Measurements from ENCODE around the gene PDCD7. TPM values are rescaled to one million over a fixed set of nuclear protein-coding genes. Genes with fewer than 3 reads are reported as not detected.
"Not testable (repeated sequence)": the region's sequence is repeated elsewhere in the genome, so short reads cannot be mapped to it uniquely, and the experiment has no call there.

Gene PDCD7
- polyA plus RNA-seq, 1 donor from 2014 or later, result 13.4 TPM

- Mint-ChIP-seq H3K27me3 (no peaks in the 10 kb centered on the region), H3K27ac (no peak overlapping the region), H3K4me3 (no peak overlapping the region), H3K36me3 (peaks cover 8% of the 10 kb centered on the region), H3K4me1 (peaks cover 0 to 1% (median 0%) of the 10 kb centered on the region in 3 donors), H3K9me3 (no peaks in the 10 kb centered on the region)
These were observed 14.3 kb upstream of the PDCD7 start for GRCh38 chr15:65147902-65148301.

- Mint-ChIP-seq H3K4me1 (peaks cover 0 to 2% (median 0%) of the 10 kb centered on the region in 3 donors), H3K4me3 (no peak overlapping the region), H3K36me3 (peaks cover 7% of the 10 kb centered on the region), H3K9me3 (no peaks in the 10 kb centered on the region), H3K27ac (no peak overlapping the region), H3K27me3 (no peaks in the 10 kb centered on the region)
These were observed 12.8 kb upstream of the PDCD7 start for GRCh38 chr15:65146438-65146837.

DNA sequence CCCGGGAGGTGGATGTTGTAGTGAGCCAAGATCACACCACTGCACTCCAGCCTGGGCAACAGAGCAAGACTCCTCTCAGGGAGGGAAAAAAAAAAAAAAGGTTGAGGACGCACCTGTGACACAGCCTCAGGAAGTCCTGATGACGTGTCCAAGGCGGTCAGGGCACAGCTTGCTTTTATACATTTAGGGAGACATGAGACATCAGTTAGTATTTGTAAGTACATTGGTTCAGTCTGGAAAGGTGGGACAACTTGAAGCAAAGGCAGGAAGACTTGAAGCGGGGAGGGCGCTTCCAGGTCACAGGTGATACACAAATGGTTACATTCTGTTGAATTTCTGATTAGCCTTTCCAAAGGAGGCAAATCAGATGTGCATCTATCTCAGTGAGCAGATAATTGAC, 5.0 kb upstream of the PDCD7 start:
- not testable (repeated sequence) for H3K36me3 Mint-ChIP-seq, H3K27ac Mint-ChIP-seq, H3K4me3 Mint-ChIP-seq, H3K9me3 Mint-ChIP-seq, H3K4me1 Mint-ChIP-seq, H3K27me3 Mint-ChIP-seq

- H3K27ac Mint-ChIP-seq, result peak overlapping the region in 1 of 3 donors; percentile 33
- H3K36me3 Mint-ChIP-seq, H3K9me3 Mint-ChIP-seq, H3K27me3 Mint-ChIP-seq, H3K4me1 Mint-ChIP-seq: not testable (repeated sequence)
- peak overlapping the region in 1 of 4 donors; percentile 26 for H3K4me3 Mint-ChIP-seq
These were observed 4.3 kb upstream of the PDCD7 start for GRCh38 chr15:65137893-65138292.

DNA sequence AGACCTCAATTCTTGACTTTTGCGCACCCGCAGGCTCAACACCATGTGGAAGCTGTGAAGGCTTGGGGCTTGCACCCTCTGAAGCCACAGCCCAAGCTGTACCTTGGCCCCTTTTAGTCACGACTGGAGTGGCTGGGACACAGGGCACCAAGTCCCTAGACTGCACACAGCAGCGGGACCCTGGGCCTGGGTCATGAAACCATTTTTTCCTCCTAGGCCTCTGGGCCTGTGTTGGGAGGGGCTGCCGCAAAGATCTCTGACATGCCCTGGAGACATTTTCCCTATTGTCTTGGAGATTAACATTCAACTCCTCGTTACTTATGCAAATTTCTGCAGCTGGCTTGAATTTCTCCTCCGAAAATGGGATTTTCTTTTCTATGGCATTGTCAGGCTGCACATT, 3.5 kb upstream of the PDCD7 start:
- H3K36me3 Mint-ChIP-seq, result not testable (repeated sequence)
- H3K27ac Mint-ChIP-seq, result peak overlapping the region in 1 of 3 donors; percentile 33

DNA sequence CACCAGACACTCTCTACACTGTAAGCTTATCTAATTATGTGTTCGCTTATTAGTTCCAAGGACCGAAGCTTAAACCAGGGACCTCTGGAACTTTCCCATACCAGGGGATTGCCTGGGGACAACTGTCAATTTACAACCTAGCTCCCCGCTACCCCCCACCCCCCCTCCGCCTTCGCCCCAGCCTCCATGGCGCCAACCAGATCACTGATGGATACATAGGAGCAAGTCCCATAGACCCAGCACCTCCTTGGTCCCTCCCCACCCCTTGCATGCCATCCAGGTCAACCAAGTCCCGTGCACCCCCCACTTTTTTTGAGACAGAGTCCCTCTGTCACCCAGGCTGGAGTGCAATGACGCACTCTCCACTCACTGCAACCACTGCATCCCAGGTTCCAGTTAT, 930 bp upstream of the PDCD7 start:
- H3K4me1 Mint-ChIP-seq, result peaks cover 14 to 17% (median 15%) of the 10 kb centered on the region in 3 donors
- H3K27ac Mint-ChIP-seq, result peak overlapping the region in 1 of 3 donors; percentile 98
- peak overlapping the region in 3 of 4 donors; percentile 82 to 98 (median 97) for H3K4me3 Mint-ChIP-seq

More for the DNA sequence above, 3.5 kb upstream of the PDCD7 start:
- H3K4me3 Mint-ChIP-seq, result peak overlapping the region in 1 of 4 donors; percentile 26
- not testable (repeated sequence) for H3K4me1 Mint-ChIP-seq, H3K27me3 Mint-ChIP-seq, H3K9me3 Mint-ChIP-seq

GRCh38 chr15:65132878-65133547, 595 bp downstream of the PDCD7 start:
- H3K9me3 Mint-ChIP-seq, result peaks cover 4 to 8% (median 5%) of the 10 kb centered on the region in 3 donors
- no peaks in the 10 kb centered on the region for H3K27me3 Mint-ChIP-seq
- peak overlapping the region; percentile 86 to 95 (median 91) for H3K27ac Mint-ChIP-seq
- H3K4me3 Mint-ChIP-seq, result peak overlapping the region; percentile 88 to 98 (median 96)
- H3K36me3 Mint-ChIP-seq, result peaks cover 4% of the 10 kb centered on the region
- peaks cover 20 to 21% (median 21%) of the 10 kb centered on the region in 3 donors for H3K4me1 Mint-ChIP-seq

More for the DNA sequence above, 930 bp upstream of the PDCD7 start:
- Mint-ChIP-seq H3K36me3 (peaks cover 2% of the 10 kb centered on the region), H3K9me3 (peaks cover 4 to 8% (median 5%) of the 10 kb centered on the region in 3 donors), H3K27me3 (no peaks in the 10 kb centered on the region)

GRCh38 chr15:65130941-65131340, 2.7 kb downstream of the PDCD7 start:
- Mint-ChIP-seq H3K27ac (peak overlapping the region in 1 of 3 donors; percentile 59), H3K27me3 (no peaks in the 10 kb centered on the region), H3K4me1 (peaks cover 20 to 23% (median 23%) of the 10 kb centered on the region in 3 donors), H3K9me3 (peaks cover 0 to 2% (median 0%) of the 10 kb centered on the region in 3 donors), H3K4me3 (peak overlapping the region in 3 of 4 donors; percentile 9 to 61 (median 43)), H3K36me3 (peaks cover 5% of the 10 kb centered on the region)

GRCh38 chr15:65115542-65115941, 18.1 kb downstream of the PDCD7 start:
- Mint-ChIP-seq H3K4me1 (no peaks in the 10 kb centered on the region), H3K27me3 (no peaks in the 10 kb centered on the region), H3K9me3 (no peaks in the 10 kb centered on the region), H3K27ac (no peak overlapping the region), H3K36me3 (peaks cover 2% of the 10 kb centered on the region), H3K4me3 (no peak overlapping the region)

DNA sequence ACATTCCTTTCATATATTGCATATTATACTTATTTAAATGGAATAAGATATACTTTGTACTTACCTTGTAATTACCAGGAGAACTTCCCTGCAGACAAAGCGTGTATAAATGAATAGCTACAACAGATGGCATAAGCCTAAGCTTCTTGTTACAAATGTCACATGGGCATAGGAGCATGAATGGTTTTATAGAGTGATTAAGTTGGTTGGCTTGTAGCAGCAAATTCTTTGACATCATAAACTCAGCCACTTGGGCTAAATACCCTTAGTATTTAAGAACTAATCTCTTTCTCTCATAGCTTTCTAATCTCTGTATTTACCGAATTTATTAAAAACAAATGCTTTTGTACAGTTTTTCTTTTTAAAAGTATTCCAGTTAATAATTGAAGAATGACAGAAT, 18.5 kb downstream of the PDCD7 start, which contains the start of gene UBAP1L:
Gene UBAP1L (minus strand): TSS at position 115 of the 400 bp plus-strand sequence. CDS start 8,985 bp downstream, outside the sequence.
- no peak within 1 kb of the TSS for H3K27ac Mint-ChIP-seq
- H3K36me3 Mint-ChIP-seq, result peaks cover 2% of the 10 kb centered on the region

DNA sequence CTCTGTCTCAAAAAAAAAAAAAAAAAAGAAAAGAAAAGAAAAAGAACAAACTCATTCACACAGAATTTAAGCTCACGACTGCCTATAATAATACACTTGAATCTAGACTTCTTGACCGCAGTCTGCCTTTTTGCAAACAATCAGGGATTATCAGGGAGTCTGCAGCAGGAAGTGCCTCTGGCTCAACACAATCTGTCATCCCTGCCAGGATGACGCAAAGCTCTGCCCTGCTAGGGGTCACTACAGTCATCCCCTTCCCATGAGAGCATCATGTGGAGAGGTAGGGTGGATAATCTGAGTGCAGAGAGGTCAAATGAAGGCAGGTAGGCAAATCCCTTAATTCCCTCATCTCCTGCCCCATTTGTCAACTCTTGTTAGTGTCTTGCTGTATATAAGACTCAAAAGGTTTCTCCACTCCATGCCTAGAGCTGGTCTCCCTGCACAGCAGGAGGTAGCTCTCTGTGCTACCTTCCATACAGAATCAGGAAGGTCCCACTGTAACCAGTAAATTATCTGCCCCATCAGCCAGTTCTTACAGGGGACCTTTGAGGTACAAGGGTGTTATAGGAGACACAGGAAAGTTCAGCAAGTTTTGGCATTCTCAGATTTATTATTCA, 22.8 kb downstream of the PDCD7 start:
- H3K36me3 Mint-ChIP-seq, result peaks cover 9% of the 10 kb centered on the region
- H3K27ac Mint-ChIP-seq, result no peak overlapping the region
- H3K4me3 Mint-ChIP-seq, result no peak overlapping the region
- H3K27me3 Mint-ChIP-seq, result no peaks in the 10 kb centered on the region
- peaks cover 0 to 3% (median 0%) of the 10 kb centered on the region in 3 donors for H3K4me1 Mint-ChIP-seq
- no peaks in the 10 kb centered on the region for H3K9me3 Mint-ChIP-seq

More for the DNA sequence above, 18.5 kb downstream of the PDCD7 start, which contains the start of gene UBAP1L:
- no peaks in the 10 kb centered on the region for H3K9me3 Mint-ChIP-seq
- no peaks in the 10 kb centered on the region for H3K27me3 Mint-ChIP-seq
- no peak within 1 kb of the TSS for H3K4me3 Mint-ChIP-seq
- no peaks in the 10 kb centered on the region for H3K4me1 Mint-ChIP-seq

GRCh38 chr15:65106011-65106590, 27.5 kb downstream of the PDCD7 start:
- H3K36me3 Mint-ChIP-seq, result peaks cover 11% of the 10 kb centered on the region
- no peaks in the 10 kb centered on the region for H3K9me3 Mint-ChIP-seq
- H3K27me3 Mint-ChIP-seq, result no peaks in the 10 kb centered on the region
- no peak overlapping the region for H3K4me3 Mint-ChIP-seq
- peak overlapping the region in 1 of 3 donors; percentile 90 for H3K27ac Mint-ChIP-seq
- peaks cover 0 to 6% (median 0%) of the 10 kb centered on the region in 3 donors for H3K4me1 Mint-ChIP-seq

DNA sequence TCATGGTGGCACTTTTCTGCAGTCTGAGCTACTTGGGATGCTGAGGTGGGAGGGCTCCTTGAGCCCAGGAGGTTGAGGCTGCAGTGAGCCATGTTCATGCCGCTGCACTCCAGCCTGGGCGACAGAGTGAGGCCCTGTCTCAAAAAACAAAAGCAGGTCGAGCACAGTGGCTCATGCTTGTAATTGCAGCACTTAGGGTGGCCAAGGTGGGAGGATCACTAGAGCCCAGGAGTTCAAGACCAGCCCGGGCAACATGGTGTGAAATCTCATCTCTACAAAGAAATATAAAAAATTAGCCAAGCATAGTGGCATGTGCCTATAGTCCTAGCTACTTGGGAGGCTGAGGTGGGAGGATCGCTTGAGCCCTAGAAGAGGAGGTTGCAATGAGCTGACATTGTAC, 28.6 kb downstream of the PDCD7 start:
- H3K27me3 Mint-ChIP-seq, result no peaks in the 10 kb centered on the region
- H3K4me1 Mint-ChIP-seq, result peaks cover 0 to 6% (median 0%) of the 10 kb centered on the region in 3 donors
- no peak overlapping the region for H3K27ac Mint-ChIP-seq
- H3K36me3 Mint-ChIP-seq, result peaks cover 11% of the 10 kb centered on the region
- no peak overlapping the region for H3K4me3 Mint-ChIP-seq
- H3K9me3 Mint-ChIP-seq, result no peaks in the 10 kb centered on the region

DNA sequence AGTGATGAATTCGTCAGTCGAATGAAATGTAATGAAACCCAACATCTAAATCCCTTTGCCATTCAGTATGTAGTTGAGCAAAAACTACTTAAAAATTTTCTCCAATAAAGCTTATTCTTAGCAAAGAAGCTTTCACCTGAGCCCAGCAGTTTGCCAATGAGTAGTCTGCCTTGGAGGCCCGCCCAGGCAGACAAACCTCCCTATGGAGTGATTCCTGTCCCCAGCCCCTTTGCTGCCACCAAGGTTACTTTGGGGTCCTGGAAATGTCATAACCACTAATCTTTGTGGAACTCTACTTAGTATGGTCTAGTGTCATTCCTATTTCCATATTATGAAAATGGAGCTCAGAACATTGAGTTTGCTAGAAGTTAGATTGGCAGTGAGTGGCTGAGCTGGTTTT, 30.7 kb downstream of the PDCD7 start:
- Mint-ChIP-seq H3K27me3 (no peaks in the 10 kb centered on the region), H3K4me1 (peaks cover 0 to 3% (median 0%) of the 10 kb centered on the region in 3 donors), H3K27ac (no peak overlapping the region), H3K4me3 (peak overlapping the region in 1 of 4 donors; percentile 22), H3K36me3 (peaks cover 8% of the 10 kb centered on the region), H3K9me3 (no peaks in the 10 kb centered on the region)

All from IgD-negative memory B cell (primary cell).